MV-4-11 (cell line): Measurements from ENCODE around the gene ACKR2.
"Not testable (repeated sequence)": the region's sequence is repeated elsewhere in the genome, so short reads cannot be mapped to it uniquely, and the experiment has no call there.

Source experiments
- DNase-seq: peaks from one replicate; lab custom pipeline; 2025; lab: John Stamatoyannopoulos, UW

Gene ACKR2

GRCh38 chr3:42801784-42802183 is 7.5 kb upstream of the ACKR2 start:
- DNase-seq: no peak

GRCh38 chr3:42802876-42803413 is 6.3 kb upstream of the ACKR2 start:
- DNase-seq: no peak

GRCh38 chr3:42803414-42804105 is 5.7 kb upstream of the ACKR2 start:
- DNase-seq: peak; percentile 5

GRCh38 chr3:42804106-42804830 is 5.0 kb upstream of the ACKR2 start, which contains the start of gene HIGD1A:
Gene HIGD1A (minus strand): TSS chr3:42804490. CDS start chr3:42794253, 10,237 bp downstream.
- DNase-seq: peak; percentile 89

- DNase-seq: no peak
Measured at GRCh38 chr3:42804831-42805132, 4.5 kb upstream of the ACKR2 start.

GRCh38 chr3:42805141-42805821 is 4.0 kb upstream of the ACKR2 start:
- DNase-seq: no peak

- no peak for DNase-seq
Measured at GRCh38 chr3:42807929-42808328, 1.3 kb upstream of the ACKR2 start.

GRCh38 chr3:42810706-42811105 is 1.5 kb downstream of the ACKR2 start:
- DNase-seq: not testable (repeated sequence)

- DNase-seq: peak; percentile 84
Measured at GRCh38 chr3:42811118-42811883, 2.1 kb downstream of the ACKR2 start.

GRCh38 chr3:42814246-42814645 is 5.0 kb downstream of the ACKR2 start:
- DNase-seq: no peak

GRCh38 chr3:42814914-42815507 is 5.8 kb downstream of the ACKR2 start:
- no peak for DNase-seq

GRCh38 chr3:42815826-42816225 is 6.6 kb downstream of the ACKR2 start:
- DNase-seq: peak; percentile 30

GRCh38 chr3:42819351-42819965 is 10.2 kb downstream of the ACKR2 start:
- no peak for DNase-seq

GRCh38 chr3:42820746-42821051 is 11.5 kb downstream of the ACKR2 start:
- DNase-seq: no peak

GRCh38 chr3:42822828-42823227 is 13.6 kb downstream of the ACKR2 start:
- no peak for DNase-seq

- DNase-seq: no peak
Measured at GRCh38 chr3:42823351-42823750, 14.1 kb downstream of the ACKR2 start.

- peak; percentile 34 for DNase-seq
Measured at GRCh38 chr3:42826141-42826540, 16.9 kb downstream of the ACKR2 start.

- DNase-seq: no peak
Measured at GRCh38 chr3:42827023-42827422, 17.8 kb downstream of the ACKR2 start.

- DNase-seq: no peak
Measured at GRCh38 chr3:42827654-42828053, 18.4 kb downstream of the ACKR2 start.

GRCh38 chr3:42829083-42829627 is 19.9 kb downstream of the ACKR2 start:
- no peak for DNase-seq
